GM23338 (cell line): ENCODE data around the gene SH3RF3. TPM values are rescaled to one million over a fixed set of nuclear protein-coding genes. Genes with fewer than 3 reads are reported as not detected.

Experiments used
- ETS1 ChIP-seq: IDR thresholded peaks from 2 replicates; pipeline ENCODE4 v1.6.1; 2016; ENCODE audit warnings: antibody characterized with exemption
- POLR2AphosphoS5 ChIP-seq: IDR thresholded peaks from 2 replicates; pipeline ENCODE4 v1.6.1; 2016; ENCODE audit warnings: antibody characterized with exemption, low read depth
- REST ChIP-seq: IDR thresholded peaks from one replicate; pipeline ENCODE4 v1.6.1; 2018; ENCODE audit warnings: antibody characterized with exemption; ENCODE audit not compliant: unreplicated experiment
- ZNF331 ChIP-seq: fragments of 250-450 bp; sonication (Bioruptor Pico); IDR thresholded peaks from 2 replicates; pipeline ENCODE4 v1.5.0; 2020; ENCODE audit warnings: low read depth, mild to moderate bottlenecking, moderate library complexity
- ZNF462 ChIP-seq: fragments of 250-450 bp; sonication (Bioruptor Pico); IDR thresholded peaks from 2 replicates; pipeline ENCODE4 v1.5.0; 2020; ENCODE audit warnings: mild to moderate bottlenecking, moderate library complexity
- polyA plus RNA-seq: library from polyadenylated mRNA; unstranded; fragments of >200 nt; fragmentation: Nextera tagmentation; extraction: Ambion mirVana; gene quantifications from 2 replicates; pipeline ENCODE4 v1.2.1, GENCODE V29; 2016
- total RNA-seq: library from RNA; depleted of rRNA; stranded (reverse); fragments of >200 nt; shearing (Covaris generic); gene quantifications from 2 replicates; pipeline ENCODE4 v1.2.3, GENCODE V29; 2014

SH3RF3 gene
- total and polyA plus RNA-seq, 2 experiments from 2014 or later = 0.11 to 0.63 TPM

- TF ChIP-seq ZNF462 (CRISPR knock-in tag) = no peak
- no peak for TF ChIP-seq ZNF331
- no peak for TF ChIP-seq REST
- no peak for TF ChIP-seq ETS1
- TF ChIP-seq POLR2AphosphoS5 = no peak
These were observed 20.1 kb downstream of the SH3RF3 start (continued) for GRCh38 chr2:109148991-109149645.
